SK-N-SH treated with all-trans-retinoic acid at 6 μM for 48 hours (cell line): ENCODE results near the gene MEGF9.

Source experiments
- ARNTL ChIP-seq: fragments of 450-650 bp; formaldehyde crosslinking; IDR thresholded peaks from 2 replicates; pipeline ENCODE4 v1.5.0; 2020; ENCODE audit warnings: low read depth, mild to moderate bottlenecking, moderate library complexity, borderline replicate concordance
- ISL1 ChIP-seq: fragments of 250-450 bp; sonication (Bioruptor Pico); IDR thresholded peaks from 2 replicates; pipeline ENCODE4 v2.1.2; 2022; ENCODE audit warnings: mild to moderate bottlenecking, moderate library complexity
- OSR1 ChIP-seq: fragments of 250-450 bp; sonication (Bioruptor Pico); IDR thresholded peaks from 2 replicates; pipeline ENCODE4 v1.8.0; 2022; ENCODE audit warnings: moderate library complexity, mild to moderate bottlenecking, inconsistent platforms
- PPARA ChIP-seq: fragments of 250-450 bp; sonication (Bioruptor Pico); IDR thresholded peaks from 2 replicates; pipeline ENCODE4 v1.5.0; 2020; ENCODE audit warnings: mild to moderate bottlenecking, borderline replicate concordance
- ZC3H10 ChIP-seq: fragments of 250-450 bp; sonication (Bioruptor Pico); IDR thresholded peaks from 2 replicates; pipeline ENCODE4 v1.5.1; 2021; ENCODE audit warnings: mild to moderate bottlenecking, moderate library complexity
- ZFP3 ChIP-seq: fragments of 250-450 bp; sonication (Bioruptor Pico); IDR thresholded peaks from 2 replicates; pipeline ENCODE4 v1.5.0; 2020; ENCODE audit warnings: mild to moderate bottlenecking, moderate library complexity
- ZFP30 ChIP-seq: fragments of 450-650 bp; formaldehyde crosslinking; IDR thresholded peaks from 2 replicates; pipeline ENCODE4 v1.5.0; 2022; ENCODE audit warnings: mild to moderate bottlenecking, moderate library complexity
- TF ChIP-seq, protein P1 (sequence below): fragments of 250-450 bp; sonication (Bioruptor Pico); IDR thresholded peaks from 2 replicates; pipeline ENCODE4 v1.8.0; 2020; ENCODE audit warnings: mild to moderate bottlenecking, moderate library complexity, borderline replicate concordance
- TF ChIP-seq, protein P2 (sequence below): fragments of 250-450 bp; sonication (Bioruptor Pico); IDR thresholded peaks from 2 replicates; pipeline ENCODE4 v1.5.1; 2020; ENCODE audit warnings: low read depth, mild to moderate bottlenecking, moderate library complexity

DNA sequence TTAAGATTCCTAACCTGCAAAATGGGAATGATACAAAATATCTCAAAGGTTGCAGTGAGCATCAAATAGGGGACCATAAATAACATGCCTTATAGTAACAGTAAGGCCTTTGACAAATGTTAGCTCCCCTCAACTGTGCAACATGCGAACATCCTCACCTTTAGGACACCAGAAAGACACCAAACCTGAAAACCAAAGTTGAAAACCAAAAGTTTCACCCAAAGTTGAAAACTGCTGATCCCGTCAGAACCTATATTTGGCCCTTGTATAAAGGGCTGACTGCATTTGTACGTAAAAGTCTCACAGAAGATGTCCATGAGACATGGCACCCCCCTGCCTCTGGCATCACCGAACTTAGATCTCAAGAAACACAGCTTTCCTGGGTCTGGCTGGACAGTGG is 146.4 kb downstream of the MEGF9 start:
- TF ChIP-seq ZC3H10 (CRISPR knock-in tag), result no peak
- no peak for TF ChIP-seq ZFP3
- no peak for TF ChIP-seq ISL1 (CRISPR knock-in tag)
- no peak for TF ChIP-seq ARNTL
- no peak for TF ChIP-seq PPARA (CRISPR knock-in tag)
- no peak for TF ChIP-seq OSR1 (CRISPR knock-in tag)
- TF ChIP-seq, protein P1, sequence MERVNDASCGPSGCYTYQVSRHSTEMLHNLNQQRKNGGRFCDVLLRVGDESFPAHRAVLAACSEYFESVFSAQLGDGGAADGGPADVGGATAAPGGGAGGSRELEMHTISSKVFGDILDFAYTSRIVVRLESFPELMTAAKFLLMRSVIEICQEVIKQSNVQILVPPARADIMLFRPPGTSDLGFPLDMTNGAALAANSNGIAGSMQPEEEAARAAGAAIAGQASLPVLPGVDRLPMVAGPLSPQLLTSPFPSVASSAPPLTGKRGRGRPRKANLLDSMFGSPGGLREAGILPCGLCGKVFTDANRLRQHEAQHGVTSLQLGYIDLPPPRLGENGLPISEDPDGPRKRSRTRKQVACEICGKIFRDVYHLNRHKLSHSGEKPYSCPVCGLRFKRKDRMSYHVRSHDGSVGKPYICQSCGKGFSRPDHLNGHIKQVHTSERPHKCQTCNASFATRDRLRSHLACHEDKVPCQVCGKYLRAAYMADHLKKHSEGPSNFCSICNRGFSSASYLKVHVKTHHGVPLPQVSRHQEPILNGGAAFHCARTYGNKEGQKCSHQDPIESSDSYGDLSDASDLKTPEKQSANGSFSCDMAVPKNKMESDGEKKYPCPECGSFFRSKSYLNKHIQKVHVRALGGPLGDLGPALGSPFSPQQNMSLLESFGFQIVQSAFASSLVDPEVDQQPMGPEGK (CRISPR knock-in tag), result no peak
- TF ChIP-seq, protein P2, sequence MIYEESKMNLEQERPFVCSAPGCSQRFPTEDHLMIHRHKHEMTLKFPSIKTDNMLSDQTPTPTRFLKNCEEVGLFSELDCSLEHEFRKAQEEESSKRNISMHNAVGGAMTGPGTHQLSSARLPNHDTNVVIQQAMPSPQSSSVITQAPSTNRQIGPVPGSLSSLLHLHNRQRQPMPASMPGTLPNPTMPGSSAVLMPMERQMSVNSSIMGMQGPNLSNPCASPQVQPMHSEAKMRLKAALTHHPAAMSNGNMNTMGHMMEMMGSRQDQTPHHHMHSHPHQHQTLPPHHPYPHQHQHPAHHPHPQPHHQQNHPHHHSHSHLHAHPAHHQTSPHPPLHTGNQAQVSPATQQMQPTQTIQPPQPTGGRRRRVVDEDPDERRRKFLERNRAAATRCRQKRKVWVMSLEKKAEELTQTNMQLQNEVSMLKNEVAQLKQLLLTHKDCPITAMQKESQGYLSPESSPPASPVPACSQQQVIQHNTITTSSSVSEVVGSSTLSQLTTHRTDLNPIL (CRISPR knock-in tag), result no peak
- no peak for TF ChIP-seq ZFP30 (CRISPR knock-in tag)
